HG03103 (cell line): ENCODE data around the gene PLXNA2.

Source experiments
- ATAC-seq: cut with Tn5 transposase; IDR thresholded peaks from one replicate; pipeline ENCODE4 v1.9.1; 2021; ENCODE audit warnings: low read depth; ENCODE audit not compliant: unreplicated experiment

The PLXNA2 gene

GRCh38 chr1:208242146-208242545 is 2.0 kb downstream of the PLXNA2 start:
- ATAC-seq = no peak

GRCh38 chr1:208241512-208241911 is 2.7 kb downstream of the PLXNA2 start:
- no peak for ATAC-seq

- ATAC-seq = no peak
These were observed 3.4 kb downstream of the PLXNA2 start for GRCh38 chr1:208240662-208241355.

GRCh38 chr1:208239473-208240381 is 4.5 kb downstream of the PLXNA2 start:
- no peak for ATAC-seq

GRCh38 chr1:208238710-208239472 is 5.3 kb downstream of the PLXNA2 start:
- ATAC-seq = no peak

GRCh38 chr1:208237241-208237640 is 6.9 kb downstream of the PLXNA2 start:
- ATAC-seq = no peak

- peak; percentile 51 for ATAC-seq
These were observed 8.0 kb downstream of the PLXNA2 start for GRCh38 chr1:208235982-208236761.

GRCh38 chr1:208235356-208235981 is 8.7 kb downstream of the PLXNA2 start:
- ATAC-seq = no peak

GRCh38 chr1:208234721-208235120 is 9.5 kb downstream of the PLXNA2 start:
- no peak for ATAC-seq

- ATAC-seq = no peak
These were observed 10.2 kb downstream of the PLXNA2 start for GRCh38 chr1:208233978-208234377.

GRCh38 chr1:208233546-208233945 is 10.6 kb downstream of the PLXNA2 start:
- no peak for ATAC-seq

- no peak for ATAC-seq
These were observed 11.5 kb downstream of the PLXNA2 start for GRCh38 chr1:208232662-208233038.

- no peak for ATAC-seq
These were observed 12.1 kb downstream of the PLXNA2 start for GRCh38 chr1:208231881-208232661.

GRCh38 chr1:208230668-208231529 is 13.3 kb downstream of the PLXNA2 start:
- no peak for ATAC-seq

GRCh38 chr1:208228550-208228949 is 15.6 kb downstream of the PLXNA2 start:
- no peak for ATAC-seq

- no peak for ATAC-seq
These were observed 16.2 kb downstream of the PLXNA2 start for GRCh38 chr1:208228026-208228425.

- ATAC-seq = no peak
These were observed 16.8 kb downstream of the PLXNA2 start for GRCh38 chr1:208227366-208227765.
